NCI-H2107 treated with DMSO at 0.1 percent for 48 hours (cell line): ENCODE data around the gene PHLDB1.
"Not testable (repeated sequence)": the region's sequence is repeated elsewhere in the genome, so short reads cannot be mapped to it uniquely, and the experiment has no call there.

Experiments
- DNase-seq: peaks from one replicate; lab custom pipeline; 2025; ENCODE audit not compliant: unreplicated experiment; lab: John Stamatoyannopoulos, UW

Gene PHLDB1

GRCh38 chr11:118682372-118682771, 75.0 kb downstream of the PHLDB1 start:
- no peak for DNase-seq

DNA sequence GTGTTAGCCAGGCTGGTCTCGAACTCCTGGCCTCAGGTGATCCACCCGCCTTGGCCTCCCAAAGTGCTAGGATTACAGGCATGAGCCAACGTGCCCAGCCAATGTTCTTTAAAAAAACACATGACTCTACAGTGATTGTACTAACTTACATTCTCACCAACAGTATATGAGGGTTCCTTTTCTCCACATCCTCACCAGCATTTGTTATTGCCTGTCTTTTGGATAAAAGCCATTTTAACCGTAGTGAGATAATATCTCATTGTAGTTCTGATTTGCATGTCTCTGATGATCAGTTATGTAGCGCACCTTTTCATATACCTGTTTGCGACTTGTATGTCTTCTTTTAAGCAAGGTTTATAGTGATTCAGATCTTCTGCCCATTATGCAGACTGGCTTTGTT, 75.5 kb downstream of the PHLDB1 start:
- DNase-seq: not testable (repeated sequence)

- no peak for DNase-seq
Measured at GRCh38 chr11:118684187-118684586, 76.8 kb downstream of the PHLDB1 start.

DNA sequence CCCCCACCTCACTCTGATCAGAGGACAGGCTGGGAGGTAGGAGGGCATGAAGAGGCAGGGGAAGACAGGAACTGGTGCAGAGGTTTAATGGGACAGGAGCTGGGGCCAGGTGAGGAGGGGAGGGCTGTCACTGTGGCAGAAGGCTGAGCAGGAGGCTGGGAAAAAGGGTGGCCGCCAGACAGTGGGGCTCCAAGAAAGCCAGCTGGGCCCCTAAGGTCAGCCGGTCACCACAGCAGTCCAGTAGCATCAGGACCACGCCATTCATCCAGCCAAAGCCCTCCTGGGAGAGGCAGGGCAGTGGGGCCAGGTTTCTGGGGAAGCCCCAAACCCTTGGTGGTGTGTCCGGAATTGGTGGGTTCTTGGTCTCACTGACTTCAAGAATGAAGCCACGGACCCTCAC, 80.5 kb downstream of the PHLDB1 start:
- DNase-seq: no peak

DNA sequence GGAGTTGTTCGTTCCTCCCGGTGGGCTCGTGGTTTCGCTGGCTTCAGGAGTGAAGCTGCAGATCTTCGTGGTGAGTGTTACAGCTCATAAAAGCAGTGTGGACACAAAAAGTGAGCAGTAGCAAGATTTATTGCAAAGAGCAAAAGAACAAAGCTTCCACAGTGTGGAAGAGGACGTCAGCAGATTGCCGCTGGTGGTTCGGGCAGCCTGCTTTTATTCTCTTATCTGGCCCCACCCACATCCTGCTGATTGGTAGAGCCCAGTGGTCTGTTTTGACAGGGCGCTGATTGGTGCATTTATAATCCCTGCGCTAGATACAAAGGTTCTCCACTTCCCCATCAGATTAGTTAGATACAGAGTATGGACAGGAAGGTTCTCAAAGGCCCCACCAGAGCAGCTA, 80.9 kb downstream of the PHLDB1 start:
- not testable (repeated sequence) for DNase-seq

GRCh38 chr11:118688851-118689502, 81.6 kb downstream of the PHLDB1 start:
- no peak for DNase-seq

- DNase-seq: no peak
Measured at GRCh38 chr11:118689503-118689851, 82.1 kb downstream of the PHLDB1 start.

- peak; percentile 91 for DNase-seq
Measured at GRCh38 chr11:118689852-118690552, 82.6 kb downstream of the PHLDB1 start.

DNA sequence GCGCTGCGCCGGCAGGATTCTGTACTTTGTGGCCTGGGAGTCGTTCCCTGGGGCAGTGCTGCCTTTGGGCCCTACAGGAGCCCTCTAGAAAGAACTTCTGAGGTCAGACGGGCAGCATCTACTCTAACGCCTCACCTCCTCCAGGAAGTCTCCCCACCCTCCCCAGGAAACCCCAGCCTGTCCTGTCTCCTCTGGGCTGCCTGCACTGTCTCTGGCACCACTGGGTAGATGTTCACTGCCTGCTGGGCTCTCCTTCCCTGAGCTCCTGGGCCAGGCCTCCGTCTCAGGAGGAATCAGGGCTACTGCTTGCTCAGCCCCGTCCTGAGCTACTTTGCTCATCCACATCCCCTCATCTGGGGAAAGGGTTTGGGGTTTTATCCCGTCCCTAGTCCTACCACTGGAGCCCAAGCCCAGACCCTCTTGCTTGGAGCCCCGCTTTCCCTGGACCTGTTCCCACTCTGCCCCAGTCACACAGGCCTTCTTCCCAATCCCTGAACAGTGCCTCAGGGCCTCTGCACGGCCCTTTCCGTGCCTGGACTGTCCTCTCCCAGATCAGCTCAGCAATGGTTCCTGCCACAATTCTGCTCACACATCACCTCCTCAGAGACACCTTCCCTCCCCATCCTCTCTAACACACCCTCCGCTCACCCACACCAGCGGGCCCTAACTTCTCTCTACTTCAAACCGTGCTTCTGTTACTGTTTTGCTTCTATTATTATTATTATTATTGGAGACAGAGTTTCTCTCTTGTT, 83.3 kb downstream of the PHLDB1 start:
- DNase-seq: no peak

DNA sequence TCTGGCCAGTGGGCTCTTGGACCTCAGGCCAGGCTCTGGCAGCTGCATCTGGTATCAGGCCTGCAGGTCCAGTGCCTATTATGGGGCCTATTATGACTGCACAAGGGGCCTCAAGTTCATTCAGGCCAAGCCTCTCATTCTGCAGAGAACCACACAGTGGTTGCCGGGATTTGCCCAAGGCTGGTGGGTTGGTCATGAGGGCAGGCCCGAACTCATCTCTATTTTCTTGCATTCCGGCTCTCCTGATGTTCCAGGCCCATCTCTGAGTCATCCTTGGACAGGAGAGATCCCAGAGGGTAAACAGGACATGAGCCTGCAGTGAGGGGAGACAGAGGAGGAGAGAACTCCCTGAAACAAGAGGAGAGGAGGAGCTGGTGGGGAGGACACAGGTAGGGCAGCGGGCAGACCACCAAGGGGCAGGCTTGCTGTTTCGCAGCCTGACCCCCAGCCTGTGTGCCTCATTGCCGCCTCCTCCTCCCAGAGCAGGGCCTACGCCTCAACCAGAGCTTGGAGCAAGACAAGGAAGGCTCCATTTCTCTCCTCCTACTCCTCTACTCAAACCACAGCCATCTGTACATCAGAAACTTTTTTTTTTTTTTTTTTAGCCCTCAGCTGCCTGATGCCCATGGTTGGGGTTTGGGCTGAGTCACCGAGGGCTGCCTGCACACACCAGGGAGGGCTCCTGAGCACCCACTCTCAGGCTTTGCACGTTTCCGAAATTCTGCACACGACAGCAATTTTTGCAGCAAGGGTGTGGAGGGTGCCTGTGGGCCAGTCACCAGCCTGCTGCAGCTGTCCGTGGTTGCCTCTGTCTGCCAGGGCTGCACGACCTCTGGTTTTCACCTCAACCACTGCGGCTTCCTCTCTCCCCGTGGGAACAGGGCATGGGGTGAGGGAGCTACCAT, 84.8 kb downstream of the PHLDB1 start:
- DNase-seq: no peak

GRCh38 chr11:118694185-118694584, 86.8 kb downstream of the PHLDB1 start:
- DNase-seq: no peak

DNA sequence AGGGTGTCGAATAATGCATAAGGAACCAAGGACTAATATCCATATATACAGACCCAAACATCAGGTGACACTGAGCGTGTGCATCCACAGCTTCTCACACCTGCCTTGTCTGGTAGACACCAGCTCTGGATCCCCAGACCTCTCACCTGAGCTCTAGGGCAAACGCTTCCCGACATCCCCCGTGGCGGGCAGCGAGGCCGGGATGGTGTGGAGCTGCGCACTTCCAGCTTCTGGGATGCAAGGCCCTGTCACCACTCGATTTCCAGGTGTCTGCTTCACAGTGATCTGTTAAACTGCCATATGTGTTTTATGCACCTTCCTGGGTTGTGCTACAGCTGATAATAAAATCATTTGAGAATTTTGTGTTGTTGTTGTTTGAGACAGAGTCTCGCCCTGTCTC, 87.4 kb downstream of the PHLDB1 start:
- DNase-seq: no peak

GRCh38 chr11:118696673-118697226, 89.3 kb downstream of the PHLDB1 start:
- DNase-seq: no peak

DNA sequence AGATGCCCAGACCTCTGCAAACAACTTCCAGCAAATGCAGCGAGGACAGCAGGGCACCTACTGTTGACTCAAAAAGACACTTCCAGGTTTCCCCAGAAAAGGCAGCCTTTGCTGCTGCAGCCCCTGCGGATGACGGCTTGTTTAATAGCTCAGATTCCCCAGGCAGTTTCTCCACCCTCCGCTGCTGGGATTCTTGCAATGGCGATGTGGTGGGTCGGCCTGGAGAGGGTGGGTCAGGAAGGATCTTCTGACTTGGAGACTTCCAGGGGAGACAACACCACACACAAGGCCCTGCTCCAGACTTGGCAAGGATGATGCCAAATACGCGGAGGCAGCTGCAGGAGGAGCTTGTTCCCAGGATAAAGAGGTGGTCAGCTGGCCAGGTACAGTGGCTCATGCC, 89.9 kb downstream of the PHLDB1 start:
- DNase-seq: no peak

- DNase-seq: no peak
Measured at GRCh38 chr11:118699506-118700220, 92.2 kb downstream of the PHLDB1 start.

DNA sequence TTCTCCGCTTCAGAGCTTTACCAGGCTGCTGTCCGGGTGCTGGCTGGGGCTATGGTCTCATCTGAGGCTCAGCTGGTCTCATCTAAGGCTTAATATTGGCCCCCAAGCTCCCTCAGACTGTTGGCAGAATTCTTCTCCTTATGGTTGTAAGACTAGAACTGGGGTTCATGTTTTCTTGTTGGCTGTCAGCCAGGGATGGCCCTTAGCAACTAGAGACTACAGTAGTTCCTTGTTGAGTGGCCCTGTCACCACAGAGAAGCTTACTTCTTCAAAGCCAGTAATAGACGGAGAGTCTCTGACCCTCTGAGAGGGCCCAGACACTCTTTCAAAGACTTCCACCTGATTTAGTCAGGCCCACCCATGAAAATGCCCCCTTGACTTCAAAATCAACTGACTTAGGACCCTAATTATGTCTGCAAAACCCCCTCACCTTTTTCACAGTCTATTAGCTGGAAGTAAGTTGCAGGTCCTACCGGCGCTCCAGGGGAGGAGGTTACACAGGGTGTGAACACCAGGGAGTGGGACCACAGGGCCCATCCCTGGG, 96.2 kb downstream of the PHLDB1 start:
- no peak for DNase-seq

- no peak for DNase-seq
Measured at GRCh38 chr11:118705111-118705741, 97.8 kb downstream of the PHLDB1 start.

- no peak for DNase-seq
Measured at GRCh38 chr11:118705791-118706545, 98.6 kb downstream of the PHLDB1 start.

GRCh38 chr11:118706546-118706825, 99.1 kb downstream of the PHLDB1 start:
- no peak for DNase-seq
